NOMO-1 treated with DMSO at 0.1 percent for 48 hours (cell line): Measurements from ENCODE around the gene EPX.

Experiments used
- DNase-seq: peaks from one replicate; lab custom pipeline; 2025; ENCODE audit not compliant: unreplicated experiment; lab: John Stamatoyannopoulos, UW

Gene EPX

DNA sequence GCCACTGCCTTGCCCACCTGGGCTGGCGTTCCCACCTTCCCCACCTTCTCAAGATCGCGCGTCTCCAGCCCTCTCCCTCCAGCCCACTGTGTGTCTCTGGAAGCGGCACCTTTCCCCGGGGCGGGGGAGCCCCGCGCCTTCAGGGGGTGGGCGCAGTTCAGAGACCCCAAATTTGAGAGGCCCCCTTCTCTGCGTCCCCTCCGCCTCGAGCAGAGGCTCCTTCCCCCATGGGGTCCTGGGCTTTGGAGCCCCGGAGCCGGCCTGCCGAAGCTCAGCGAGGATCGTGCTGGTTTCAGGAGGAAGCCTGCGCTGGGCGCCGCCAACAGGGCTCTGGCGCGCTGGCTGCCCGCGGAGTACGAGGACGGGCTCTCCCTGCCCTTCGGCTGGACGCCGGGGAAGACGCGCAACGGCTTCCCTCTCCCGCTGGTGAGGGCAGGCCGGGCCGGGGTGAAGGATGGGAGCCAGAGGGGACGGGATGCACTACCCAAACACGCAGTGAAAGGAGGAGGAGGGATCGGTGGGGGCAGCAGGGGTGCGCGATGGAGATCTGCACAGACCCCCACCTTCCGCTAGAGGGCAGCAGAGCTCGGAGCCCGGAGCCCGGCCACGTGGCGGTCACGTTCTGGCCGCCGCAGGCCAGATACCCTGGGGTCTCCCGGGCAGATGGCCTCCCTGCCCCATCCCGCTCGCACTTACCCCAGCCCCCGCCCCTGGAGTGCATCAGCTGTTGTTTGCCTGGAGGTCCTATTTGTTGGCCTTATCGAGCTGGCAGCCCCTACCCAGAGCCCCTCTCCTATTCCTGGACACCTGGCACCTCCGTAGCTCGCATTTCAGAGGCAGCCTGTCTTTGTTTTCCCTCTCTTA, 57.0 kb downstream of the EPX start:
- peak; percentile 66 for DNase-seq

DNA sequence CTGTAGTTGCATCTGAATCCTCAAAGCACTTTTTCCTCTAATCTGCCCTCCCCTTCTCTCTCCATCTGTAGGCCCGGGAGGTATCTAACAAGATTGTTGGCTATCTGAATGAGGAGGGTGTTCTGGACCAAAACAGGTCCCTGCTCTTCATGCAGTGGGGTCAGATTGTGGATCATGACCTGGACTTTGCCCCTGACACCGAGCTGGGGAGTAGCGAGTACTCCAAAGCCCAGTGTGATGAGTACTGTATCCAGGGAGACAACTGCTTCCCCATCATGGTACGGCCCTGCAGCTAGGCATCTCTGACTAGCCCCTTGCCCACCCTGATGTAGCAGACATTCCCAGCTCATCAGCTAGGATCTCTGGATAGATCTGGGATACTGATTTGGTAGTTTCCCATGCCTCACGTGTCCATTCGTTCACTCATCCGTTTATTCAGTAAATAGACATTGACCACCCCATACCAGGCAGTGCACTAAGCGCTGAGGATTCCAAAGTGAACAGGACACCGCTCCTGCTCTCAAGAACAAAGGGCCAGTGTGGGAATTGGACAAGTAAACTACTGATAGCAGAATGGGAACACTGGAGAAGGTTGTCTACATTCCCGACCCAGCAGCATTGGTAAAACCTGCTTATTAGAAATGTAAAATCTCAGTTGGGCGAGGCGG, 58.0 kb downstream of the EPX start:
- no peak for DNase-seq

DNA sequence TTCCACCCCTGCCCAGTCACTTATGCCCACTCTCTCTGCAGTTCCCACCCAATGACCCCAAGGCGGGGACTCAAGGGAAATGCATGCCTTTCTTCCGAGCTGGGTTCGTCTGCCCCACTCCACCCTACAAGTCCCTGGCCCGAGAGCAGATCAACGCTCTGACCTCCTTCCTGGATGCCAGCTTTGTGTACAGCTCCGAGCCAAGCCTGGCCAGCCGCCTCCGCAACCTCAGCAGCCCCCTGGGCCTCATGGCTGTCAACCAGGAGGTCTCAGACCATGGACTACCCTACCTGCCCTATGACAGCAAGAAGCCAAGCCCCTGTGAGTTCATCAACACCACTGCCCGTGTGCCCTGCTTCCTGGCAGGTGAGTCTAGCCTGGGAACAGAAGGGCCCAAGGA, 59.6 kb downstream of the EPX start:
- no peak for DNase-seq

DNA sequence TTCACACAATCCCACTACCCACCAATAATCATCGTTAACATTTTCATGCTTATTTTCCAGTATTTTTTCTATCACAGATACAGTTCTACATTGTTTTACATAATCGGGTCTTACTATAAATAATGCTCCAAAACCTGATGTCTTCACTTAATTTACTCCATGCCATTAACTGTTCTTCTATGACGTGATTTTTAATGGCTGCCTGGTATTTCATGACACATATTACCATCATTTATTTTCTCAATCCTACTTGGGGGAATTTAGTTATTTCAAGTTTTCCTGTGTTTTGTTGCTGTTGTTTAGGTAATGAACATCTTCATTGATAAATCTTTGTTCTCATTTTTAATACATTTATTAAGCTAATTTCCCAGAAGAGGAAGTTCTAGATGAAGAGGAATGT, 60.6 kb downstream of the EPX start:
- DNase-seq, result no peak
